ENCODE data around the gene ZMYND10.

The ZMYND10 gene

DNA sequence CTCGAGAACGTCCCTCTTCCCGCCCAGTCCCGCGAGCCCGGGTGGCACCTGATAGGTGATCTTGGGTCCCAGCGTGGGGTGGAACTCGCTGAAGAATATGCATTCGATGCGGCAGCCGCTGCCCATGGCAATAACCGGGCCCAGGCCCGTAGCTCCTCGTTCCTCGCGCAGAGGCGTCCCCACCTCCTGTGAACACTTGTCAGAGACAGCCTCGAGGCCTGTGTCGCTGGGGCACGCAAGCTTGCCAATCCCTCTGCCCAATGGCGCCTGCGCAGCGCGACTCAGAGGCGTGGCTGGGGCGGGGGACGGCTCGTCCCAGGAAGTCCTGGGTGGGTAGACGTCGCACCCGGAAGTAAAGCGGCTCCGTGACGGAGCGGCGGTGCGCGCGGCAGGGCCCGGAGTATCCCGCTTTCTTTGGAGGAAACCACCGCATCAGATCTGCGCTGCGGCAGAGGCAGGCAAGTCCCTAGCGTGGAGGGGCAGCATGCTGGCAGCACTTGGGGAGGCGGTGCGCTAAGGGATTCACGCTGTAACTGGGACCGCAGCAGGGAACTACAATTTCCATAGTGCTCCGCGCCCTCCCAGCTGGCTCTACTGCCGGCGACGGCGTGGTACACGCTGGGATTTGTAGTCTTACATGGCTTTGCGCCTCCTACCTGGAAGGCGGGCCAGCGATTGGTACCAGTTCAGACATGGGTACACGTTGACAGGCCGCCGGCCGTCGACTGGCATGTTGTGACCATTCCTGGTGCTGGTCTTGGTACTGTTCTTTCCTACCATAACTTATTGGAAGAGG lies 5.2 kb upstream of the ZMYND10 start, which contains the start of the genes CYB561D2 and NPRL2:
CYB561D2 (plus strand) TSS at position 336 of the 796 bp plus-strand sequence. CDS start 572 bp downstream, outside the sequence.
NPRL2 (minus strand) TSS at position 249 of the 796 bp plus-strand sequence; CDS start at position 126, 123 bp downstream.
- in situ Hi-C loops (cut with MboI; ENCODE audit: low sequenced_read_pairs): loop anchor here (25.0 kb wide), 1 partner anchor 187 kb away; no protein-coding TSS in a partner anchor

DNA sequence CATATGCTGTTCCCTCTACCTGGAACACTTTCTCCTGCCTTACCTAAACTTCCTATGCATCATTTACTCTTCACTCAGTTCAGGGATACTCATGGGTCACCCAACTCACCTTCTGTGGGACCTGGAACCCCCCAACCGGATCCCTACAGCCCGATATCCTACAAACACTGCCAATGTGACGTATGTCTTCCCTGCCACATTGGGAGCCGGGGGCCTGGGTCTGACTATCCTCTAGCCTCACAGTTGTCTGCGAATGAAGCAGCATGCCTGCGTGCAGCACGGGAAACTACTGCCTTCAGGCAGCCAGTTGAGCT lies 4.6 kb upstream of the ZMYND10 start:
- in situ Hi-C loops (cut with MboI; ENCODE audit: low sequenced_read_pairs): loop anchor here (25.0 kb wide), 1 partner anchor 187 kb away; no protein-coding TSS in a partner anchor

DNA sequence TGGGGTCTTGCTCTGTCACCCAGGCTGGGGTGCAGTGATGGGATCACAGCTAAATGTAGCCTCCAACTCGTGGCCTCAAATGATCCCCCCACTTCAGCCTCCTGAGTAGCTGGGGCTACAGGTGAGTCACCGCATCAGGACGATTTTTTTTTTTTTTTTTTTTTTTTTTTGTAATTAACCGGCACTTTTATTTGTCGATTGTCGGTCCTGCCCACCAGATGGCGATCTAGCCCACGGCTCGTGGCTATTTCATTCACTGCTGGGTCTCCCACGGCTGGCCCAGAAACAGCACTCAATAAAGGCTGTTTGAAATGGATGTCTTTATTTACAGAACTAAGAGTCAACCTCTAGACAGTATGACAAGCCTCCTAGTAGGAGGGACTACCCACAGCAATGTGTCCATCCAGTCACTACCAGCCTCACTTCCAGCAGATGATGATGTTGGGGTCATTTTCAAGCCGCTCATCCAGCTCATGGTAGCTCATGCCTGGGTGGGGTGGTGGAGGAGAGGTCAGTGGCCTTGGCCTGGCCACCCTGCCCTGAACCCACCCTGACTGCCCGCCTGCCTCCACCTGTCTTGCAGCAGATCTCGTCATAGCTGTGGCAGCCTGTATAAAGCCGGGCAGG lies 1.8 kb upstream of the ZMYND10 start:
- in situ Hi-C loops (cut with MboI; ENCODE audit: low sequenced_read_pairs): no loop called here

DNA sequence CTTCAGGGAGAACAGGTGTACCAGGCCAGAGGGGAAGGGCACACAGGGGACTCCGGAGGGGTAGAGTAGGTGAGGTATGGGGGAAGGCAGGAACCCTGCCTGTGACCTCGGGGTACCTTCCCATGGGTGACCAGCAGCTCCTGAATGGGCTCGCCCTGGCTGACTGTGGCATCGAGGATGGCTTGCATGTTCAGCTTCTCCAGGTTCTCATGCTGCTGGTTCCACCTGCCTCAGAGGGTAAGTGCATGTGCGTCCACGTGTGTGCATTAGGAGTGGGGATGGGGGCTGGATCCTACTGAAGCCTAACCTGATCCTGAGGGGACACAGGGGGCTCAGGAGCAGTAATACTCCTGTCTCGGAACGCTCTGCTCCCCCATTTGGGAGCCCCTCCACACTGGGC lies 524 bp downstream of the ZMYND10 start:
- in situ Hi-C loops (cut with MboI; ENCODE audit: low sequenced_read_pairs): no loop called here

DNA sequence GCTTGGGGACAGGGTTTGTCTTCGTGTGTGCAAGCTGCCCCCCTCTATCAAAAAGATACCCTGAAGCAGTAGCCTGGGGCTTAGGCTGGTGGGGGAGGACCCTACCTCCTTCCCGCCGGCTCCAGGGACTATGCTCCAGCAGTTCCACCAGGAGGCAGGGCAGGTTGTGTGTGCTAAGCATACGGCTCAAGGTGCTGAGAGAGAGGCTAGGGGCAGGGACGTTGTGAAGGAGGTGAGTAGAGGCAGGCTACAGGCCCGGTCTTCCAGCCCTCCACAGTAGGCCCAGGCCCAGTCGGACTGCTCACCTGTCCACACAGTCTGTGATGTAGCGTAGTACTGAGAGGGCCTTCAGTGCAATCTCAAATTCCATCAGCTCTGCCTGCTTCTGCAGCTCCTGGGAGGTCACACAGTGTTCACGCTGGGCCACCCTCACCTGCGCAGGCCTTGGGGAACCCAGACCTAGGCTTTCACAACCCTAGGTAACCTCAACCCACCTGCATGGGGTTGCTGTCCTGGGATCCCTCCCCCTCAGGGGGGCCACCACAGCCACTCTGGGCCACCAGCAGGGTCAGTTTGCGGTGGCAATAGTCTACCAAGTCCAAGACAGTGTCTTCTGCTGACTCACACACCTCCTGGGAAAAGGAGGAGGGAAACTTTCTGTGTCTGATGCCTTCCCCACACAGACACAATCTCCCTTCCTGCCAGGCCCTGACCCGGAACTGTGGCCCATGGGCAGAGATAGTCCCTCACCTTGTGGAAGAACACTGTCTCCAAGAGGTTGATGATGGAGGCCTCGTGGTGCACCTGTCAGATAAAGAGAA lies 2.5 kb downstream of the ZMYND10 start:
- in situ Hi-C loops (cut with MboI; ENCODE audit: low sequenced_read_pairs): no loop called here

DNA sequence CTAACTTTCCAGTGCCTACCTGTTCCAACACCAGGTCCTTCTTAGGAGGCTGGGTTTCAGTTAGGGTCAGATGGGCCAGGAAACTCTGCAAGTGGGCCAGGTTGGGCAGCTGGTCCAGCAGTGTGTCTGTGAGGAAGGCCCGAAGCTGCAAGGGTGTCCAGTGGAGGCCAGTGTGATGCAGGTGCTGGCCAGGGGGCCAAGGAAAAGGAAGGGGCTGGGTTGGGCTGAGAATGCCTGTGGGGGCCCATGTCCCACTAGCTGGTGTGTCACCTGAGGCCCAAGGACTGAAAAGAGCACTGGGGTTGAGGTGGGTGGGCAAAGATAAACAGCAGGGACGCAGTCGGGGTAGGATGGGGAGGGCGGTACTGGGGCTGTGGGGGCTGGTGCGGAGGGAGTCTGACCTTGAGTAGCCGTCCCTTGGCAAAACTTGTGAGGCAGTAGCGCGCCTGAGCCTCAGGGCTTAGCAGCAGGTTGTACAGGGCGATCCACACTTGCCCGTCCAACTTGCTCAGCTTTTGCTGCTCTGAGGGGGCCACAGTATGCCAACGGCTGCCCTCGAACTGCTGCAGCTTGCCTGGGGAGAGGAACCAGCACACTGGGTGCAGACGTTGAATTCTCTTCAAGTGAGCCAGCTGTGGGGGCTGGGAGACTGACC lies 3.4 kb downstream of the ZMYND10 start:
- in situ Hi-C loops (cut with MboI; ENCODE audit: low sequenced_read_pairs): no loop called here

DNA sequence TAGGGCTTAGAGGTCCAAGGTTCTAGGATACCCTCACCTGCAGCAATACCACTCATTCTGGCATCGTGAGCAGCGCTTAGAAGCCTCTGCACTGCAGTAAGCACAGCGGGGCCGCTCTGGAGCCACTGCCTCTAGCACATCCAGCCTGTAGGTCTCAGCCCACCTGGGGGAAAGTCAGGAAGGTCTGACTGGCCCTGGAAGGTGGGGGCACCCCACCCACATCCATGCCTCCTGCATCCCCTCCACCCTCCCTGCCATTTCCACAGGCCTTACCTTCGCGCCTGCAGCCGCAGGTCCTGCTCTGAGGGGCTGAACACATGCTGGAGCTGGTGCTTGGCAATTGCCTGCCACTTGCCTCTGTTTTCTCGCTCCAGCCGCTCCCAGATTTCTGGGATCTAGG lies 4.0 kb downstream of the ZMYND10 start:
- in situ Hi-C loops (cut with MboI; ENCODE audit: low sequenced_read_pairs): no loop called here

DNA sequence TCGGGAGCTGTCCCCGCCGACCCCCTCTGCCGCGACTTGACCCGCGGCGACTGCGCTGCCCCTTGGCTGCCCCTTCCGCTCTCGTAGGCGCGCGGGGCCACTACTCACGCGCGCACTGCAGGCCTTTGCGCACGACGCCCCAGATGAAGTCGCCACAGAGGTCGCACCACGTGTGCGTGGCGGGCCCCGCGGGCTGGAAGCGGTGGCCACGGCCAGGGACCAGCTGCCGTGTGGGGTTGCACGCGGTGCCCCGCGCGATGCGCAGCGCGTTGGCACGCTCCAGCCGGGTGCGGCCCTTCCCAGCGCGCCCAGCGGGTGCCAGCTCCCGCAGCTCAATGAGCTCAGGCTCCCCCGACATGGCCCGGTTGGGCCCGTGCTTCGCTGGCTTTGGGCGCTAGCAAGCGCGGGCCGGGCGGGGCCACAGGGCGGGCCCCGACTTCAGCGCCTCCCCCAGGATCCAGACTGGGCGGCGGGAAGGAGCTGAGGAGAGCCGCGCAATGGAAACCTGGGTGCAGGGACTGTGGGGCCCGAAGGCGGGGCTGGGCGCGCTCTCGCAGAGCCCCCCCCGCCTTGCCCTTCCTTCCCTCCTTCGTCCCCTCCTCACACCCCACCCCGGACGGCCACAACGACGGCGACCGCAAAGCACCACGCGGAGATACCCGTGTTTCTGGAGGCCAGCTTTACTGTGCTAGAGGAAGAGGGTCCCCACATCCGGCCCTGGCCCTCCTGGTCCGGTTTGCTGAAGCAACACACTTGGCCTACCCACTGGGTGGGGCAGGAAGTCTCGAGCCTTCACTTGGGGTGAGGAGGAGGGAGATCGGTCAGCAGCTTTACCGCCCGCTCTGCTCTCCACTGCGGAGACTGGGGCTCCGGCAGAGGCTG lies 4.8 kb downstream of the ZMYND10 start, which contains the start of gene RASSF1:
RASSF1 (minus strand) TSS at position 389 of the 882 bp plus-strand sequence; CDS start at position 358, 31 bp downstream.
- in situ Hi-C loops (cut with MboI; ENCODE audit: low sequenced_read_pairs): no loop called here

DNA sequence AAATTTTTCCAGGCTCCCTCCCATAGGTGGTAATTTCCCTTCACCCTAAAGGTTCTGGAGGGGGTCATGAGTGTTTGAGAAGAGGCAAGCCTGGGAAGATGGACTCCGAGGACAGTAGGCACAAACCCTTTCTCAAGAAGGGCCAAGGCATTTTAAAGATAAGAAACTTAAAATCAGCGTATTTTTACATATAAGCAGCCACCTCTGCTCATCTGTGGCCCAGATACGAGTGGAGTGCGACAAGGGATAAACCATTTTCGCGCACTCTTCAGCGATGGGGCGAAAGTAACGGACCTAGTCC lies 5.4 kb downstream of the ZMYND10 start:
- in situ Hi-C loops (cut with MboI; ENCODE audit: low sequenced_read_pairs): no loop called here

DNA sequence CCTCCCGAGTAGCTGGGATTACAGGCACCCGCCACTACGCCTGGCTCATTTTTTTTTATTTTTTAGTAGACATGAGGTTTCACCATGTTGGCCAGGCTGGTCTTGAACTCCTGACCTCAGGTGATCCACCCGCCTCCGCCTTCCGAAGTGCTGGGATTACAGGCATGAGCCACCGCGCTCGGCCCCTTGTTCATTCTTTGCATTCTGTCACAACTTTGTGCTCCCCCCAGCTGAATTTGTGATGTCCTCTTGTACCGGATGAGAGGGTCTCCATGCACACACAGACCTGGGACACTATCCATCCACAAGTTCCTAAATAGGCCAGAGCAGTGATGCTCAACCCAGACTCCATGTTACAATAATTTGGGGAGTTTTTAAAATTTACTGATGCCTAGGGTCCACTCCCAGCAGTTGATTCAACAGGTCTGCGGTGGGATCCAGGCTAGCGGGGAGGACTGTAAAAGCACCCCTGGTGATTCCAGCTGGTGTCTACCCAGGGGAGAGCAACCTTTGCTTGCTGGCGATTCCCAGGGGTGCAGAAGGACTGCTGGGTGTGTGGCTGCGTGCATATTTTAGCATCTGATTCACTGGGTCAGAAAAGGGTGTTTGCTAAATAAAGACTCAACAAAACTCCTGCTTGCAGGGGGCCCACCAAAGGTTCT lies 5.9 kb downstream of the ZMYND10 start:
- in situ Hi-C loops (cut with MboI; ENCODE audit: low sequenced_read_pairs): no loop called here

DNA sequence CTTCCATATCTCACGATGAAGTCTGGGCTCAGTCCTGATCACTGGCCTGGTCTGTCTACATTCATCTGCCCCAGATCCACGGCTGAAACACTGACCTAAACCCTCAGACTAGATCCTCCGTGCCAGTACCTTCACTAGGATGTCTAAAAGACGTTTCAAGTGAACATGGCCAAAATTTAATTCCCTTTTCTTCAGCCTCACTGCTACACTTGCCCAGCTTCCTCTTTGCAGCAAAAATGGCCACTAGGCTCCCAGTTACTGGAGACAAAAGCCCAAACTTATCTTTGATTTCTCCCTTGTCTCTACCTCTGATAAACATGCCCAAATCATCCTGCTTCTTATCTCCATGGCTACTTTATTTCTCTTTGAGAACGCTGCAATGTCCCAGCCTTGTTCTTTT lies 6.6 kb downstream of the ZMYND10 start:
- in situ Hi-C loops (cut with MboI; ENCODE audit: low sequenced_read_pairs): no loop called here

DNA sequence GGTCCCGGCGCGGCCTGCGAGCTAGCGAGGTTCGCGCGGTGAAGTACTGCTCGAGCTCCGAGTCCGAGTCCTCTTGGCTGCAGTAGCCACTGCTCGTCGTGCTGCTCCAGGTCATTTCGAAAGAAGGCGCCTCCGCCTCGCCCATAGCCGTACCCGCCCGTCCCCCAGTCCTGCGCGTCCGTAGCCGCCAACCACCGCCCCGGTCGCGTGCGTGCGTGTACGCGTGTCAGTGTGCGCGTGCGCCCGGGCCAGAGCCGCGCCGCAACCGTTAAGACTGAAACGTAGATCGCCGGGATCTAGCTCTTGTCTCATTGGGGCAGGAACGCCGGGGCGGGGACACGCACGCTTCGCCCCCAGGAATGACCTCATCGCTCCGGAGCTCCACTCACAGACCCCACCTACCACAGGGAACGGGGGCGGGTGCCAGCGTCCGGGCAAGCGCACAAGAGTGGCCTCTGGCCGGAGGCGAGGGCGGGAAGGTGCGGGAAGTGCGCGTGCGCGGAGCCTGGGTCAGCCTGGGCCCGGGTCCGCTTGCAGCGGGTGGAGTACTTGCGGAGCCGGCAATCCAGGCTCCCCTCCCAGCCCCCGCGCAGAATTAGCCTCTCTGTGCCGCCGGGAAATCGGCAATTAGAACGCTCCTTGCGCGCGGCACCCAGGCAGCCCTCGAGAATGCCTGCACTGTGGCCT lies 8.2 kb downstream of the ZMYND10 start:
- in situ Hi-C loops (cut with MboI; ENCODE audit: low sequenced_read_pairs): no loop called here

DNA sequence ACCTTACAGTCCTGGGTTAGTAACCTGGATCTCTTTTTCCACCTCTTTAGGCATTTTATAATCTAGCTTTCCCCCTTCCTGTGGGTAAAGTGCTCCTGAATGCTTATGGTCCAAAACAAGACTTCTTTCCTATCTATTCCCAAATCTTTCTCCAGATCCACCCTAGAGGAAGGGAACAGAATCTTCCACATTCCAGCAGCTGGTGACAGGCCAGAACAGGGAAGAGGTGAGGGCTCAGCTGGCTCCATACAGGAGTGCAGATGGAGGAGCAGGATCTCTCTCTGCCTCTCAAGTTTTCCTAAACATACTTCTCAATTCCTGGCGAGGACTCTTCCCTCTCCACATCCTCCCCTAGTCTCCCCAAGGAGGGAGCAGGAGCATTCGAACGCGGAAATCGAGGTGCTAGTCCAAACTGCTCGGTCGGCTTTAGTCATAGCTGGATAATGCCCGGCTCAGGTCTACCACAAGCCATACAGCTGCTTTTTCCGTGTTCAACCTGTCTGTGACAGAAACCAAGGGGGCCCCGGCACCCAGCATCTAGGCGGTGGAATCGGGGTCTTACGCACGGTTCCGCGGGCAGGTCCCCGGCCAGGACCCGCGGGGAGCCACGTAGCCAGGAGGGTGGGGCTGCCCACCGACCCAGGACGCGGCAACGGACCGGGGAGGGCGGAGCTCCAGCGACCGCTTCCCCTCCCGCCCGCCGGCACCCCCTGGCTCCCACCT lies 8.9 kb downstream of the ZMYND10 start:
- in situ Hi-C loops (cut with MboI; ENCODE audit: low sequenced_read_pairs): no loop called here

DNA sequence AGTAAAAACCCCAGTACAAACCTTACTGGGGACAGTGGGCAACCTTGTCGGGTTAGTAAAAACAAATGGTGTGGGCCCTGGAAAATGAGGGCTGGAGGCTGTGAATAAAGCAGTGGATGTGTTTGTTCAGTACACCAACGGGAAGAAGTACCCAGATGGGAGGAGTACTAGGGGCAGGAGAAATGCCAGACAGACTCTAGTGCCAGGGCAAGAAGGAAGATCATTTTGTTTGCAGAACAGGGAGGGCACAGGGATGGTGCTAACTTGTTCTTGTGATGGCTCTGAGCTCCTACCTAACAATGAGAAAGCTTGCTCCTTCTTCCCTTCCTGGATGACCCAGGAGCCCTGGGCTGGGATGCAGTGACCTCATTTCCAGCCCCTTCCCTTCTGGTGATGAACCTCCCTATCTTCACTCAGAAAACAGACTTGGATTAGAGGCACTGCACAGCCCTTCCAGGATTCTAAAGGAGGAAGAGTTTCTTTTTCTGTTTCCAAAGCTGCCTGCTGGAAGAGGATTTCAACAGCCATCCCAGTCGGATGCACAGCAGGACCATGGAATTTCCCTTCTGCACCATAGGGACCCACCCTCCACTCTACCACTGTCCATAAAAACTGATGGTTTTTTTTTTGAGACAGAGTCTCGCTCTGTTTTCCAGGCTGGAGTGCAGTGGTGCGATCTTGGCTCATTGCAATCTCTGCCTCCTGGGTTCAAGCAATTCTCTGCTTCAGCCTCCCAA lies 11.0 kb downstream of the ZMYND10 start:
- in situ Hi-C loops (cut with MboI; ENCODE audit: low sequenced_read_pairs): no loop called here

DNA sequence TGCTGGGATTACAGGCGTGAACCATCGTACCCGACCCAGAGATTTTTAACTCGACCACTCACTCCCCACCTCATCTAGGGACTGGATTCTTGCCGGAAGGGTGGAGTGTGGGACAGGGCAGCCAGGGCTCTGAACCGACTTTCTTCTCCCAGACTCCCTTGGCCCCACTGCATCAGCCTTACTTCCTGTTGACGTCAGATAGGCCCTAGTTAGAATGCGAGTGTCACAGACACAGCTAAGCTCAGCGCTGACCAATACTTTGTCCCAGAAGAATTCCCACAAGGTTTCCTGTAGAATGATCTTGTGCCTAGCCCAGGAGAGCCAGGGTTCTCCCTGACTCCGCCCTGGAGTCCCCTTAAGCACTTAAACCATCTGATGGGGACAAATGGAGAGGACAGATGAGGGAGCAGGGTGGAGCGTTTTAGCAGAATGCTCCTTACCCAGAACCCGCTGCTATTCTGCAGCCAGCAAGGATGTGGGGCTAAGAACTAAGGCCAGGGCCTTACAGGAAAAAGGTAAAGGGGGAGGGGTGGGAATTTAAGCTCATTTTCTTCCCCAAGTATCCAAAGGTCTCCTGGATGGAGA lies 11.7 kb downstream of the ZMYND10 start:
- in situ Hi-C loops (cut with MboI; ENCODE audit: low sequenced_read_pairs): no loop called here

DNA sequence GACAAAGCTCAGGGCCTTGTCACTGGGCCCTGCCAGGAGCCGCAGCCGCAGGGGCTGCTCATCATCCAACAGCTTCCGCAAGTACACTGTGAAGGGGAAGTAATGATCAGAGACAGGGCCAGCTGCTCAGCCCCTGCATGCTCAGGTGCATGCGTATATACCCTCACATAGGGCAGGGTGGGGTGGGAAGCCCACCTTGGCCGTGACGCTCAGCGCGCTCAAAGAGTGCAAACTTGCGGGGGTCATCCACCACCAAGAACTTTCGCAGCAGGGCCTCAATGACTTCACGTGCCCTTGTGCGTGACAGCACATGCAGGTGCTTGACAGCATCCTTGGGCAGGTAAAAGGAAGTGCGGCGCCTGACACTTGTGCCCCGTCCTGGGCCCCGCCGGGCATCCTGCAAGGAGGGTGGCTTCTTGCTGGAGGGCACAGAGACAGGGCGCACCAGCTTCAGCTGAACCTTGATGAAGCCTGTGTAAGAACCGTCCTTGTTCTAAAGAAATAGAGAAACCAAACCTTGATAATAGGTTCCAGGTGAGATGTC lies 14.1 kb downstream of the ZMYND10 start:
- in situ Hi-C loops (cut with MboI; ENCODE audit: low sequenced_read_pairs): no loop called here

DNA sequence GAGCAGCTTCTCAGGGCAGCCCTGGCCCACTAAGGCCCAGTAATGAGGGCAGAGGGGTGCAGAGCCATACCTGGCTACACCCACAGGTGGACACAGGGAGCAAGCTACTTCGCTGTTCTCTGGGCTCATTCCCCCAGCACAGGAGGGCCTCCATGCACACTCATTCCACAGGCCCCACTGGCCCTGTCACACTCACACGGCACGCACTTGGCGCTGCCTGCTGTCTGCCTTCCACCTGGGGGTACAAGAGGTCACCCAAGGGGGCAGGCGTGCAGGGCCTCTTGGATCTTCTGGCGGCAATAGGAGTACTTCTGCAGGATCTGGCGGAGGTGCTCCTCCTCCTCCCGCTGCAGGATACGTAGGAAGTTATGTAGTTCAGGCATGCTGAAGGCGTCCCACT lies 15.2 kb downstream of the ZMYND10 start:
- in situ Hi-C loops (cut with MboI; ENCODE audit: low sequenced_read_pairs): no loop called here
